ENCODE results near the gene DCTD. TPM values are rescaled to one million over a fixed set of nuclear protein-coding genes. Genes with fewer than 3 reads are reported as not detected.

The DCTD gene
- total RNA-seq, 3 donors from 2014 or later = 53.3 to 63.7 (median 55.4) TPM

DNA sequence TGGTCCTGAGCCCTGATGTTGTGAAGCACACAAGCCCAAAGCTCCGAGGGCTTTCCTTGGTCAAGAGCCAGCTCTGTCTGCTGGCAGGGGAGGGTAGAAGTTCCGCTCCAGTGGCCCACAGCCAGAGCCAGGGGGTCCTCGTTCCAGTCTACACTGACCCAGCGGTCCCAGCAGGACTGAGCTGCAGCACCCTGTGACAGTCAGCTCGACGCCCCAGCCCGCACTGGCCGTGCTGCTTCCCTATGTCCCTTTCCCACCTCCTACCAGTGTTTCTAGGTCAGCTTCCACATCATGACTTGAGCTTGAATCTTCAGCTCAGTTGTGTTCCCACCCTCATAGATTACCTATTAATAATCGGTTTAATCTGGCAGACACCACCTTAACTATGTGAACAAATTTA, 22.5 kb upstream of the DCTD start:
- no peak for ATAC-seq
- no peaks in the 10 kb centered on the region for H3K36me3 ChIP-seq (ENCODE audit: low read depth)

DNA sequence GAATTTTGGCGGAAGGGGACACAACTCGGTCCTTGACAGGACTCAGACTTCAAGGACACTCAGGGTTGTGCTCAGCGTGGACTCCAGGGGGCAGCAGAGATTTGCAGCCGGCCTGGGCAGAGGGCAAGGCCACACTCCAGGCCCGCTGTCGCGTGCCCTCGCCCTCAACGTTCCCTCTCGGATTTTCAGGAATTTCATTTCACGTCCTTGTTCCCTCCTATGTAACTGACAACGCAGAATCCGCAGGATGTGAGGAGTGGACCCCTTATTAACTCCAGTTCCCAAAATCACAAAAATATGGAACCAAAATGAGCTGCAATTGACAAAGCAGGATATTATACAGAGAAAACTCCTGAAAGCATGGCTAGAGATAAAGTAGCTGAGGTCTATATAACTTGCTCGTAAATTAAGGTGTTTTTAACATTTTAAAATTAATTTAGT, 21.0 kb upstream of the DCTD start:
- no peak overlapping the region for H3K4me3 ChIP-seq
- intact Hi-C loops (cut with DNase I, micrococcal nuclease) = loop anchor here (5.0 to 10.0 kb wide), 2 partner anchors 324 to 327 kb away; no protein-coding TSS in a partner anchor
- TF ChIP-seq, protein P1, sequence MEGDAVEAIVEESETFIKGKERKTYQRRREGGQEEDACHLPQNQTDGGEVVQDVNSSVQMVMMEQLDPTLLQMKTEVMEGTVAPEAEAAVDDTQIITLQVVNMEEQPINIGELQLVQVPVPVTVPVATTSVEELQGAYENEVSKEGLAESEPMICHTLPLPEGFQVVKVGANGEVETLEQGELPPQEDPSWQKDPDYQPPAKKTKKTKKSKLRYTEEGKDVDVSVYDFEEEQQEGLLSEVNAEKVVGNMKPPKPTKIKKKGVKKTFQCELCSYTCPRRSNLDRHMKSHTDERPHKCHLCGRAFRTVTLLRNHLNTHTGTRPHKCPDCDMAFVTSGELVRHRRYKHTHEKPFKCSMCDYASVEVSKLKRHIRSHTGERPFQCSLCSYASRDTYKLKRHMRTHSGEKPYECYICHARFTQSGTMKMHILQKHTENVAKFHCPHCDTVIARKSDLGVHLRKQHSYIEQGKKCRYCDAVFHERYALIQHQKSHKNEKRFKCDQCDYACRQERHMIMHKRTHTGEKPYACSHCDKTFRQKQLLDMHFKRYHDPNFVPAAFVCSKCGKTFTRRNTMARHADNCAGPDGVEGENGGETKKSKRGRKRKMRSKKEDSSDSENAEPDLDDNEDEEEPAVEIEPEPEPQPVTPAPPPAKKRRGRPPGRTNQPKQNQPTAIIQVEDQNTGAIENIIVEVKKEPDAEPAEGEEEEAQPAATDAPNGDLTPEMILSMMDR (IDR thresholded peaks at IDR 0.05) = peak; percentile 76
- DNase-seq (peak; percentile 70 to 83 (median 79)), ATAC-seq (peak; percentile 98)
- no peaks in the 10 kb centered on the region for H3K9me3 ChIP-seq
- no peaks in the 10 kb centered on the region for H3K4me1 ChIP-seq (ENCODE audit: low read depth)
- H3K36me3 ChIP-seq (ENCODE audit: low read depth) = no peaks in the 10 kb centered on the region

More for the DNA sequence above, 22.5 kb upstream of the DCTD start:
- H3K4me1 ChIP-seq (ENCODE audit: low read depth) = no peaks in the 10 kb centered on the region
- intact Hi-C loops (cut with DNase I, micrococcal nuclease) = loop anchor here (5.0 to 10.0 kb wide), 3 partner anchors 125 to 325 kb away; no protein-coding TSS in a partner anchor
- no peaks in the 10 kb centered on the region for H3K9me3 ChIP-seq
- TF ChIP-seq, protein P1 (IDR thresholded peaks at IDR 0.05) = no peak
- DNase-seq = no peak
- H3K4me3 ChIP-seq = no peak overlapping the region

DNA sequence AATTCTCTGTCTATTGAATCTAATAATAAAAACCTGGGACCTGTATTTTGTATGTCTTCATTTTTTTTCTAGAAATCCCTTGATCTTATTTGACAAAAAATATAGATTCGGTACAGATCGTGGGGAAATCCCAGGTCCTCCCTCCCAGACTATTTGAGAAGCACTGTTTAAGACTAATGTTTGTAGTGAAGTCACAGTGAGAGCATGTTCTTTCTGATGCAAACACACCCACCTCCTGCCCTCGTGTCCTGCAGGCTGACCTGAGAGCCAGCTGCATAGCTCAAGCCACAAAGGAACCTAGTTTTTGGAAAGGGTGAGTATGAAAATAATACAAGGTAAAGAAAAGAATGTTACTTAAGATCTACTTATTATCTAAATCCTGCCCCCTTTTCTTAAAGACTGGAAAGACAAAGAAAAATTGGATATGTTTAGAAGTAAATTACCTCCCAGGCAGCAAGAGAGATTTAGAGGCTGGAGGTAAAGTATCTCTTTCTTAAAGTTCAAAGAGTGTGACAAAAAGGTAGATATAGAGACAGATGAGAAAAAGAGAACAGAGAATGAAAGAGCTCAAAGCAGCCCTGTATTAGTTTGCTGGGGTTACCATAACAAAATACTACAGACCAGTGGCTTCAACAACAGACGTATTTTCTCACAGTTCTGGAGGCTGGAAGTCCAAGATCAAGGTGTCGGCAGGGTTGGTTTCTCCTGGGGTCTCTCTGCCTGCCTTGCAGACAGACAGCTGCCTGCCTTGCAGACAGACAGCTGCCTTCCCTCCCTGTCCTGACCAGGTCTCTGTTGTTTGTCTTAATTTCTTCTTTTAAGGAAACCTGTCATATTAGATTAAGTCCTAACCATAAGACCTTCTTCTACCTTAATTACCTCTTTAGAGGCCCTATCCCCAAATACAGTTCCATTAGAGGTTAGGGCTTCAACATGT, 20.4 kb upstream of the DCTD start:
- H3K4me3 ChIP-seq = no peak overlapping the region
- DNase-seq (no peak), ATAC-seq (no peak)
- TF ChIP-seq, protein P1 (IDR thresholded peaks at IDR 0.05) = no peak
- H3K36me3 ChIP-seq (ENCODE audit: low read depth) = no peaks in the 10 kb centered on the region
- intact Hi-C loops (cut with DNase I, micrococcal nuclease) = loop anchor here (5.0 to 10.0 kb wide), 2 partner anchors 325 to 327 kb away; no protein-coding TSS in a partner anchor
- H3K4me1 ChIP-seq (ENCODE audit: low read depth) = no peaks in the 10 kb centered on the region
- no peaks in the 10 kb centered on the region for H3K9me3 ChIP-seq

DNA sequence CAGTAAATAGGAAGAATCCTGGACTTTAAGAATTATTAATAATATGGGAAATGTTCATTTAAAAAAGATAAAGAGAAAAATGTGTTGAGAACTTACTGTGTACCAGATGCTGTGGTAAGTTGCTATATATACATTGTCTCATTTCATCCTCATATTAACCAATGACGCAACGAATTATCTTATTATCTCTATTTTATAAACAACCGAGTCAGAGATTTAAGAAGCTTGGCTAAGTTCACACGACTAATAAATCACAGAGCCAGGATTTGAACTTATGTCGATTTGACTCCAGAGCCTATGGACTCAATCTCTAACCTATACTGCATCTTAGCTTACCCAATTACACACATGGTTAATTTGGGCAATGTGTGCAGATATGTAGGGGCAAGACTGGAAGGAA, 15.5 kb upstream of the DCTD start:
- TF ChIP-seq, protein P1 (IDR thresholded peaks at IDR 0.05) = no peak
- intact Hi-C loops (cut with DNase I, micrococcal nuclease) = loop anchor here in 1 of 2 donors (10.0 kb wide), 1 partner anchor 332 kb away; no protein-coding TSS in a partner anchor
- no peak for DNase-seq
- no peaks in the 10 kb centered on the region for H3K9me3 ChIP-seq
- no peaks in the 10 kb centered on the region for H3K4me1 ChIP-seq (ENCODE audit: low read depth)
- no peaks in the 10 kb centered on the region for H3K36me3 ChIP-seq (ENCODE audit: low read depth)
- H3K4me3 ChIP-seq = no peak overlapping the region
- no peak for ATAC-seq

DNA sequence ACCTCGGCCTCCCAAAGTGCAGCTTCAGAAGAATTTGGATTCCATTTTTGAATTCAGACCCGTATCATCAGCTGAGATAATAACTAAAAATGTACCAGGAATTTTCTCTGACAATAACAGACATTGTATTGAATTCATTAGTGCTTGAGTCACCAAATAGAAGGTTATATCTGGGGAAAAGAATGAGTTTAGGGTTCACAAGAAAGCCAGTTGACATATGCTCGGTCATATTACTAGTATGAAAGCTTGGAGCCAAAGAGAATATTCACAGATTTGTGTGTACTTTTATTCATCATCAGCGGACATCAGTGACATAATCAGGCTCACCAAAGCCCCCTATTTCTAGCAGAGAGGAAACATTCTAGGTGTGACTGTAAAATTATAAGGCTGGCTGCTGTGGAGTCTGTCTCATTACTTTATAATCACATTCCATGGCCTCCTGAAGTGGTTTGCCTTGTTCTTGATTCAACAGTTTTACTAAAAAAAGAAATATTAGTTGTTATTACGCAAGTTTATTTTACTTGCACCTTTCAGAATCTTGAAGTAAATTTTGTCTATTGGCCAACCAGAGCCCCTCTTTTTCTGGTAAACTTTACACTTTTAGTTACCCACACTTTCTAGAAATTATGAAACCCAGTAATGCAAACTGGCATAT, 14.6 kb upstream of the DCTD start:
- intact Hi-C loops (cut with DNase I, micrococcal nuclease) = loop anchor here in 1 of 2 donors (10.0 kb wide), 1 partner anchor 333 kb away; no protein-coding TSS in a partner anchor
- TF ChIP-seq, protein P1 (IDR thresholded peaks at IDR 0.05) = no peak
- no peaks in the 10 kb centered on the region for H3K36me3 ChIP-seq (ENCODE audit: low read depth)
- H3K4me3 ChIP-seq = no peak overlapping the region
- DNase-seq = no peak
- no peaks in the 10 kb centered on the region for H3K4me1 ChIP-seq (ENCODE audit: low read depth)
- ATAC-seq = no peak
- H3K9me3 ChIP-seq = no peaks in the 10 kb centered on the region

Measured in mucosa of descending colon (tissue), 3 donors.